Stomach smooth muscle (tissue), 2 donors: ENCODE results near the gene ARL14.
"Not testable (repeated sequence)": the region's sequence is repeated elsewhere in the genome, so short reads cannot be mapped to it uniquely, and the experiment has no call there.

Experiments
- H3K27ac ChIP-seq: one replicate; pipeline ENCODE4 v1.7.0; 2013; ENCODE audit warnings: mild to moderate bottlenecking, low read length, inconsistent platforms
- H3K27me3 ChIP-seq, 2 donors: one replicate each; pipeline ENCODE4 v1.7.0; 2013; ENCODE audit warnings: low read length in 2 of 2; ENCODE audit not compliant: insufficient read depth in 2 of 2, control insufficient read depth in 1 of 2
- H3K36me3 ChIP-seq, 2 donors: one replicate each; pipeline ENCODE4 v1.7.0; 2013; ENCODE audit warnings: low read length in 2 of 2; ENCODE audit not compliant: control insufficient read depth in 2 of 2, insufficient read depth in 2 of 2
- H3K4me1 ChIP-seq: one replicate; pipeline ENCODE4 v1.7.0; 2013; ENCODE audit warnings: low read length; ENCODE audit not compliant: control insufficient read depth, insufficient read depth
- H3K4me3 ChIP-seq, 2 donors: one replicate each; pipeline ENCODE4 v1.7.0; 2013; ENCODE audit warnings: low read length in 2 of 2
- H3K9ac ChIP-seq, 2 donors: one replicate each; pipeline ENCODE4 v1.7.0; 2013; ENCODE audit warnings: low read length in 2 of 2, mild to moderate bottlenecking in 1 of 2
- H3K9me3 ChIP-seq, 2 donors: one replicate each; pipeline ENCODE4 v1.7.0; 2013; ENCODE audit warnings: low read length in 2 of 2; ENCODE audit not compliant: control insufficient read depth in 2 of 2
- donor health status: healthy.
- donor health status: Pancreatic carcinoma.

Gene ARL14

DNA sequence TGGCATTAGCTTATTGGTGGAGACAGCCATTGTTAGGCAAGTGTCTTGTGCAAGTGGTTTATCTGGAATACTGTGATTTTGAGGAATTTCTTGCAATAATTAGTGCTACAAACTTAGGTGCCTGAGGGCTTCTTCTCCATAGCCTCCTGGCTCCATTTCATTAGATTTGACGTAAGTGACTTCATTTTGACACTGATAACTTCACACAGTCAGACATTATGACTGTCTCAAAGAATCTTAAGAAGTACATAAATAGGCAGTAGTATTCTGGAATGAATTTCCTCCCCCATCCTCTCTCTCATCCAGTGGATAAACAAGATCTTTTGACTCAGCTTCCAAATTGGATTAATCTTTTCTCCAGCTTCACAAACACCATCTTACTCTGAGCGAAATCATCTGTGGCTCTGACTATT lies 19.0 kb downstream of the ARL14 start:
- Histone ChIP-seq H3K4me3 (no peak overlapping the region), H3K9me3 (no peaks in the 10 kb centered on the region), H3K4me1 (no peaks in the 10 kb centered on the region), H3K27me3 (no peaks in the 10 kb centered on the region), H3K36me3 (no peaks in the 10 kb centered on the region), H3K9ac (no peak overlapping the region), H3K27ac (no peak overlapping the region)

DNA sequence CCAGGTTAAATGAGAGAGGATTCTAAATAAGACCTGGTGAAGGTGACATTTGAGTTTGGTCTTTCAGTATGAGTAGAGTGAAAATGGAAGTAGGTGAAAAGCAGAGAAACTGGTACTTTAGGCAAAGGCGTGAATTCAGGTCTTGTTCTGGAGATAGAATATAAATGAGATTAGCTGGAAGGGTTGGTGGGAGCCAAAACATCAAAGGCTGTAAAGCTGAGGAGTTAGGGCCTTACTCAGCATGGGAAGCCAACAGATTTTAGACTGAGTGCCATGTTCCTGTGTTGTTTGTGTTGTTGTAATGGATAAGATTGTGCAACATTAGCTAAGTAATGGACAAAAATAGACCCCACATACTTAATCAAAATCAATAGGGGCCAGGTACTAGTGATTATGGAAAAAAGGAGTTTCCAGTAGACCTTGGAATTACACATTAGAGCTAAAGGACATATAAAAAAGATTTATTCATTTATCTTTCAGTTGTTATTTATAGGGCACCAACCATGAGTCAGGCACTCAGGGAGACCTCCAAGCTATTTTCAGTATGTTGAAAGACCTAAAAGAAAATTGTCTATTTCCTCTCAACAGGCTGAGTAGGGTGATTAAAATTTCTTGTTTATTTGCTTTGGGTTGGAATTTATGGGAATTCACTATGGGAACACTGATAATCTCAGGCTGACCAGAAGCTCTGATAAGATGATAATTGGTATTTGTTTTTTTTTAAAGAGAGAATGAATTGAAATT lies 20.8 kb downstream of the ARL14 start:
- Histone ChIP-seq H3K4me3 (no peak overlapping the region), H3K27me3 (no peaks in the 10 kb centered on the region), H3K4me1 (no peaks in the 10 kb centered on the region), H3K36me3 (no peaks in the 10 kb centered on the region), H3K9me3 (no peaks in the 10 kb centered on the region), H3K27ac (no peak overlapping the region), H3K9ac (no peak overlapping the region)

DNA sequence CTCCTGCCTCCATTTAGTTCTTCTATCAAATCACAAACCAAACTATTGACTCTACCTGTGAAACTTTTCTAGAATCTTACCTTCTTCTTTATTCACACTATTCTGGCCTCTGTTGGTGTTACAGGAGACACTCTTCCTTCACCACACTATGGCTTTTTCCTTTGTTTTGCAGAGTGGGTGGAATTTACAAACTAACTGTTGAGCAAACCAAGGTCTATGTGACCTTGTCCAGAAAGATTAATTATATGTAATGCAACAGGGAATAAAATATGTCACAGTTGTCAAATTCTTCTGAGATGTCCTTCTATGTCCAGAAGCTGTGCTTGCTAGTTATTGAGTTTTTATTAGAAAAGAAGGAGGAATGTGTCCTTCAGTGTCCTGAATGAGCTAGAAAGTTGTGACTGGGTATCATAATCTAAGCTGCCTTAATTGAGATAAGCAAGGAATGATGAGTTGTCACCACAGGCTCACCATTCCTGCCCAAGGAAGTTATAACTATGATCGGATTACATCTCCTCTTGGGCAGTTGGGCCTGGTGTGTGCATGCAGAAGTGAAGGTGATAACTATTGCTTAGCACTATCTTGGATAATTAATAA lies 21.7 kb downstream of the ARL14 start:
- Histone ChIP-seq H3K27me3 (no peaks in the 10 kb centered on the region), H3K27ac (no peak overlapping the region), H3K9ac (no peak overlapping the region), H3K4me1 (no peaks in the 10 kb centered on the region), H3K9me3 (no peaks in the 10 kb centered on the region), H3K4me3 (no peak overlapping the region), H3K36me3 (no peaks in the 10 kb centered on the region)

DNA sequence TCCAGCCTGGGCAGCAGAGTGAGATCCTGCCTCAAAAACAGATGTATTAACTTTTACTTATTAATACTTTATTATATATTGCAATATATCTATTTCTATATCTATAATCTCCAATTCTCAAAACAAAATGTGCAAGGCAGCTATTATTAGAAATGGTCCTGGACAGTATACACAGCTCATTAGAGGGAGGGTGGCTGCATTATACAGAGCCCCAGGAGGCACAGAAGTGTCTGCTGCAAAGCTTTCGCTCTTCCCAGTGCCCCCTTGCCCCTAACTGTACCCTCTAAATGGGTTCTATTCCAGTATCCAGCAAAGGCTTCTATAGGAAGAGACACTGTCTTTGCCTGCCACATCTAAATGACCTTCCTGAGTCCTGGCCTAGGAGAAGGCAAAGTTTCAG lies 24.5 kb downstream of the ARL14 start:
- no peak overlapping the region for H3K27ac ChIP-seq
- no peaks in the 10 kb centered on the region for H3K9me3 ChIP-seq
- no peak overlapping the region for H3K9ac ChIP-seq
- H3K4me3 ChIP-seq: no peak overlapping the region
- H3K36me3 ChIP-seq: no peaks in the 10 kb centered on the region
- H3K4me1 ChIP-seq: no peaks in the 10 kb centered on the region
- H3K27me3 ChIP-seq: no peaks in the 10 kb centered on the region

DNA sequence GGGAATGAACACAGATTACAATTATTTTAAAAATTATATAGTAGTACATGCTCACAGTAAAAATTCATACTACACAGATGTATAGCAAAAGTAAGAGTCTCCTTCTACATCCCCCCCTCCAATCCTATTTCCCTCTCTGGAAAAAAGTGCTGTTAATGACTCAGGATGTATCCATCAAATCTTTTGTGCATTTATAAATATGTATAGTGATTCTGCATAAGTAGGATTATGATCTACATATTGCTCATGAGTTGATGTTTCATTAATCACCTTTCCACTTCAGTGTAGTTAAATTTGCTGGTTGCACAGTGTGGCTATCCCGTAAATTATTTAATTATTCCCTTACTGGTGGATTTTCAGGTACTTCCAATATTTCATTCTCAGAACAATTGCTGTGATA lies 25.3 kb downstream of the ARL14 start:
- Histone ChIP-seq H3K9me3 (no peaks in the 10 kb centered on the region), H3K4me3 (no peak overlapping the region), H3K36me3 (no peaks in the 10 kb centered on the region), H3K9ac (no peak overlapping the region), H3K27me3 (no peaks in the 10 kb centered on the region), H3K27ac (no peak overlapping the region), H3K4me1 (no peaks in the 10 kb centered on the region)

DNA sequence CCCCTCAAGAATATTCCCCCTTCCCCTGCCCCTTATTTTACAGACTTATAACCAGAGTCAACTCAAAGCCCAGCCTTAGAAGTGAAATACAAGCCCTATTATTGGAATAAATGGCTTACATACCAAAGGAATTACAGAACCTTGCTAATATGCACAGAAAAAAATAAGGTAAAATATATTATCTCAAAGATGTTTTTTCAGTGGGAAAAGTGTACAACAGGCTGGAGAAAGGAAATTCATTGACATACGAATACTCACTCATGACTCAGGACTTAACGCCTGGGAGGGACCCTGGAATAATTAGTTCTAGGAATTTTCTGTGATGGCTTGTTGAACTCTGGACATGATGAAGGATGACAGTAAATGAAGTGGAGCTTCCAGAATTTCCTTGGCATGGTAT lies 27.0 kb downstream of the ARL14 start:
- Histone ChIP-seq H3K4me3 (no peak overlapping the region), H3K9me3 (no peaks in the 10 kb centered on the region), H3K4me1 (no peaks in the 10 kb centered on the region), H3K9ac (no peak overlapping the region), H3K27ac (no peak overlapping the region), H3K36me3 (no peaks in the 10 kb centered on the region), H3K27me3 (no peaks in the 10 kb centered on the region)

DNA sequence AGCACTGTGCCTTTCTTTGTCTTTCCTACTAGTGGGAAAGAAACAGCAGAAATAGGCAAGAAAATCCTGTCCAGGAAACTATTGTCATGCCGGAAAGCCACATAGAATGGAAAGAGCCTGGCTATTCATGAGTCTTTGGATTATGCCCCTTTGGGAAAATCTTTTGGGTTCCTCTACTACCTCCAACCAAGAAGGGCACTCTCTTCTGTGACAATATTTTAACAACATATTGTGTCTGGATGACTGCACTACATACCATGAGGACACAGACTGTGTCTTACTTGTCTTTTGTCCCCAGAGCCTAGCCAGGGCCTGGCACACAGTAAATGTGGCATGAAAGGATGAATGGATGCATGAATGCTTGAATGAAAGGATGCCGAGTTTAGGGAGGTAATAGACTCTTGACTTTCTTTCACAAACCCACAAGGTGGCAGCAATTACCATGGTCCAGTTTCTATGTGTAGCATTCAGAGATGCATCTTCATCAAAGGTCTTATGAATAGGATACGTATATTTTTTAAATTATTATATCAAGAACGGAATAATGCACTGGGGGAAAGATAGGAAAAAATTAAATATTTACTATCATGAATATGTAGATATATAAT lies 30.3 kb downstream of the ARL14 start:
- no peaks in the 10 kb centered on the region for H3K27me3 ChIP-seq
- H3K36me3 ChIP-seq: no peaks in the 10 kb centered on the region
- no peak overlapping the region for H3K4me3 ChIP-seq
- H3K9ac ChIP-seq: no peak overlapping the region
- H3K4me1 ChIP-seq: no peaks in the 10 kb centered on the region
- H3K27ac ChIP-seq: no peak overlapping the region
- H3K9me3 ChIP-seq: no peaks in the 10 kb centered on the region

DNA sequence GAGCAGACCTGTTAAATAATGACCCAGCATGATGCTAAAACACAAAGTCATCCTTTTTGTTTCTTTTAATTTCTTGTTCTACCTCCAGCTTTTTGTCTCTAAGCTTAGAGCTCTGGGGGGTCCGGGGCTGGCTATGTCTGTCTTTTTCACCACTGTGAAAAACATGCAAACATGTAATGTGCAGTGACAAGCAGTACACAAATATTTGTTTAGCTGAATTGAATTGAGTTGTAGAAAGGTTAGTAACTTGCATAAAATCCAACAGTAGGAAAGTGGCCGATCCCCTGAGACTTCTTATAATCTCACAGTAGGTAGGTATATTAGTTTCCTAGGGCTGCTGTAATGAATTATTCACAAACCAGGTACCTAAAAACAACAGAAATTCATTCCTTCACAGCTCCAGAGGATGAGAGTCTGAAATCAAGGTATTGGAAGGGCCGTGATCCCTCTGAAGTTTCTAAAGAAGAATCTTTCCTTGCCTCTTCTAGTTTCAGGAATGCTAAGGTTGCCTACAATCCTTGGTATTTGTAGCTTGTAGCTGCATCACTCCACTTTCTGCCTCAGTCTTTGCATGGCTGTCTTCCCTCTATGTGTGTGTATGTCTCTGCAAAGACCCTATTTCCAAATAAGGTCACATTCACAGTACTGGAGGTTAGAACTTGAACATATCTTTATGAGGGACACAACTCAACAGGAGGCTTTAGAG lies 32.7 kb downstream of the ARL14 start:
- H3K36me3 ChIP-seq: no peaks in the 10 kb centered on the region

DNA sequence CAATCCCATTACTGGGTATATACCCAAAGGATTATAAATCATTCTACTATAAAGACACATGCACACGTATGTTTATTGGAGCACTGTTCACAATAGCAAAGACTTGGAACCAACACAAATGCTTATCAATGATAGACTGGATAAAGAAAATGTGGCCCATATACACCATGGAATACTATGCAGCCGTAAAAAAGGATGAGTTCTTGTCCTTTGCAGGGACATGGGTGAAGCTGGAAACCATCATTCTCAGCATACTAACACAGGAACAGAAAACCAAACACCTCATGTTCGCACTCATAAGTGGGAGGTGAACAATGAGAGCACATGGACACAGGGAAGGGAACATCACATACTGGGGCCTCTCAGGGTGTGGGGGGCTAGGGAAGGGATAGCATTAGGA lies 36.2 kb downstream of the ARL14 start:
- H3K9ac ChIP-seq, H3K27me3 ChIP-seq, H3K27ac ChIP-seq, H3K4me1 ChIP-seq, H3K9me3 ChIP-seq, H3K4me3 ChIP-seq, H3K36me3 ChIP-seq: not testable (repeated sequence)

More for the DNA sequence above, 32.7 kb downstream of the ARL14 start:
- H3K27me3 ChIP-seq: no peaks in the 10 kb centered on the region
- H3K27ac ChIP-seq: no peak overlapping the region
- H3K9me3 ChIP-seq: no peaks in the 10 kb centered on the region
- no peaks in the 10 kb centered on the region for H3K4me1 ChIP-seq
- H3K4me3 ChIP-seq: no peak overlapping the region
- no peak overlapping the region for H3K9ac ChIP-seq

DNA sequence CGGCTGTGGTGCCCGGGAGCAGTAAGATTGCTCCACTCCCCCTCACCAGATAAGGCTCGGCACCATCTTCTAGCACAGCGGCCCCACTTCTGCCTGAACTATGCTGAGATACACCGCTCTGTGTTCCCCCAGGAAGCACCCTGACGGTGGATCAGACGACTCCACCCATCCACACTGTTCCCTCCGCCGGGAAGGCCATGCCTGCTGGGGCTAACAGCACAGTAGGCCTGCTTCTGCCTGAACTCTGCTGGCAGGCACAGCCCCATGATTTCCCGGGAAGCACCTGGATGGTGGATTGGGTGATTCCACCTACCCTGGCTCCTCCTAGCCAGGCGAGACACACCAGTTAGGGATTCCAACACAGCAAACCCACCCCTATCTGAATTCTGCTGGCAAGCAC lies 42.8 kb downstream of the ARL14 start:
- no peaks in the 10 kb centered on the region for H3K4me1 ChIP-seq
- H3K9me3 ChIP-seq: no peaks in the 10 kb centered on the region
- H3K27ac ChIP-seq: no peak overlapping the region
- H3K36me3 ChIP-seq: no peaks in the 10 kb centered on the region
- no peak overlapping the region for H3K4me3 ChIP-seq
- H3K27me3 ChIP-seq: no peaks in the 10 kb centered on the region
- H3K9ac ChIP-seq: no peak overlapping the region
